K562 (cell line): ENCODE results near the gene RASIP1. TPM values are rescaled to one million over a fixed set of nuclear protein-coding genes. Genes with fewer than 3 reads are reported as not detected.

Experiments used
- AFF1 ChIP-seq, 2 experiments: fragments of 450-650 bp; IDR thresholded peaks; 2 replicates each; pipeline ENCODE4 v1.6.1; 2018; ENCODE audit warnings: mild to moderate bottlenecking in 2 of 2, low read depth in 1 of 2; ENCODE audit not compliant: partially characterized antibody in 2 of 2
- DPF2 ChIP-seq: fragments of 450-650 bp; IDR thresholded peaks from 2 replicates; pipeline ENCODE4 v1.6.1; 2016
- FOXK2 ChIP-seq, 2 experiments: fragments of 450-650 bp; IDR thresholded peaks in 1 of 2; conservative IDR thresholded peaks in 1 of 2; 2 replicates each; pipeline ENCODE4 v1.6.1; 2016; ENCODE audit warnings: low read depth in 2 of 2, mild to moderate bottlenecking in 1 of 2
- KAT2B ChIP-seq: IDR thresholded peaks from one replicate; pipeline ENCODE4 v1.6.1; 2012; ENCODE audit warnings: low read depth, mild to moderate bottlenecking, control low read depth, inconsistent platforms, low read length, moderate library complexity
- TEAD1 ChIP-seq, 2 experiments: fragments of 450-650 bp in 1 of 2; sonication (generic) in 1 of 2; formaldehyde crosslinking; IDR thresholded peaks; 2 replicates each; pipeline versions ENCODE4 v1.4.0 to v1.8.0; 2020 to 2022; ENCODE audit warnings: mild to moderate bottlenecking in 2 of 2, missing genetic modification reagents in 1 of 2
- ZBTB11 ChIP-seq, 3 experiments: fragments of 200-800 bp in 1 of 3; fragments of 250-450 bp in 1 of 3; fragments of 450-650 bp in 1 of 3; sonication (Bioruptor Pico) in 1 of 3; sonication (Bioruptor generic) in 1 of 3; formaldehyde crosslinking in 1 of 3; IDR thresholded peaks; 2 replicates each; pipeline versions ENCODE4 v1.6.1 to v1.8.0; 2016 to 2022; ENCODE audit warnings: mild to moderate bottlenecking in 2 of 3, missing genetic modification characterization in 2 of 3, missing compliant biosample characterization in 1 of 3, moderate library complexity in 1 of 3
- ZNF436 ChIP-seq: fragments of 250-450, 450-650 bp; sonication (Bioruptor Pico); formaldehyde crosslinking; IDR thresholded peaks from 2 replicates; pipeline ENCODE4 v1.7.0; 2020; ENCODE audit warnings: mild to moderate bottlenecking
- polyA plus RNA-seq, 8 experiments: library from polyadenylated mRNA; depleted of rRNA in 4 of 8; stranded (reverse) in 5 of 8; unstranded in 3 of 8; fragments of >200 nt; fragmentation: Nextera tagmentation in 2 of 8; fragmentation: Illumina TruSeq in 1 of 8; extraction: Ambion mirVana in 2 of 8; extraction: Trizol in 1 of 8; gene quantifications; 2 replicates each; pipeline versions ENCODE4 v1.2.1 to v1.2.3, GENCODE V29; 2011 to 2014; ENCODE audit warnings: inconsistent platforms in 1 of 8, missing spikeins in 1 of 8
- total RNA-seq, 7 experiments: library from RNA; depleted of rRNA in 6 of 7; stranded (reverse); fragments of >200 nt in 6 of 7; fragmentation: Illumina TruSeq in 2 of 7; extraction: Trizol in 2 of 7; gene quantifications; 2 replicates each; pipeline versions ENCODE4 v1.2.1 to v1.2.3, GENCODE V29; 2011 to 2021; ENCODE audit warnings: low replicate concordance in 1 of 7
- TF ChIP-seq, protein P1 (sequence below): sonication (generic); IDR thresholded peaks from 2 replicates; pipeline ENCODE4 v1.6.1; 2016
- TF ChIP-seq, protein P2 (sequence below): fragments of 200-800 bp; sonication (Bioruptor generic); IDR thresholded peaks from 2 replicates; pipeline ENCODE4 v1.6.1; 2016; ENCODE audit warnings: missing genetic modification characterization, missing compliant biosample characterization

RASIP1 gene
- total and polyA plus RNA-seq, 9 of the 15 experiments (the other 6 are each of a cell fraction or from before 2014, with no cell fraction given) = 0.20 to 4.7 (median 1.5) TPM

- TF ChIP-seq ZBTB11 (CRISPR knock-in tag; IDR thresholded peaks at IDR 0.05) (peak in 1 of 3 experiments; percentile 74; a peak in 2 of 6 replicates), FOXK2 (conservative IDR thresholded peaks at IDR 0.05 in 1 of 2, IDR thresholded peaks at IDR 0.05 in 1 of 2; ENCODE audit: low read depth in 2 of 2) (peak; percentile 91 to 94), DPF2 (peak; percentile 93), TEAD1 (CRISPR knock-in tag; IDR thresholded peaks at IDR 0.05) (0 out of 4 replicates have a peak, but pooled peaks of 1 of the 2 experiments have one; percentile 8), AFF1 (IDR thresholded peaks at IDR 0.05; ENCODE audit: low read depth in 1 of 2, partially characterized antibody in 2 of 2) (no peak), ZNF436 (CRISPR knock-in tag) (no peak), KAT2B (no peak)
- TF ChIP-seq, protein P1, sequence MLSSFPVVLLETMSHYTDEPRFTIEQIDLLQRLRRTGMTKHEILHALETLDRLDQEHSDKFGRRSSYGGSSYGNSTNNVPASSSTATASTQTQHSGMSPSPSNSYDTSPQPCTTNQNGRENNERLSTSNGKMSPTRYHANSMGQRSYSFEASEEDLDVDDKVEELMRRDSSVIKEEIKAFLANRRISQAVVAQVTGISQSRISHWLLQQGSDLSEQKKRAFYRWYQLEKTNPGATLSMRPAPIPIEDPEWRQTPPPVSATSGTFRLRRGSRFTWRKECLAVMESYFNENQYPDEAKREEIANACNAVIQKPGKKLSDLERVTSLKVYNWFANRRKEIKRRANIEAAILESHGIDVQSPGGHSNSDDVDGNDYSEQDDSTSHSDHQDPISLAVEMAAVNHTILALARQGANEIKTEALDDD = peak; percentile 76
- TF ChIP-seq, protein P2, sequence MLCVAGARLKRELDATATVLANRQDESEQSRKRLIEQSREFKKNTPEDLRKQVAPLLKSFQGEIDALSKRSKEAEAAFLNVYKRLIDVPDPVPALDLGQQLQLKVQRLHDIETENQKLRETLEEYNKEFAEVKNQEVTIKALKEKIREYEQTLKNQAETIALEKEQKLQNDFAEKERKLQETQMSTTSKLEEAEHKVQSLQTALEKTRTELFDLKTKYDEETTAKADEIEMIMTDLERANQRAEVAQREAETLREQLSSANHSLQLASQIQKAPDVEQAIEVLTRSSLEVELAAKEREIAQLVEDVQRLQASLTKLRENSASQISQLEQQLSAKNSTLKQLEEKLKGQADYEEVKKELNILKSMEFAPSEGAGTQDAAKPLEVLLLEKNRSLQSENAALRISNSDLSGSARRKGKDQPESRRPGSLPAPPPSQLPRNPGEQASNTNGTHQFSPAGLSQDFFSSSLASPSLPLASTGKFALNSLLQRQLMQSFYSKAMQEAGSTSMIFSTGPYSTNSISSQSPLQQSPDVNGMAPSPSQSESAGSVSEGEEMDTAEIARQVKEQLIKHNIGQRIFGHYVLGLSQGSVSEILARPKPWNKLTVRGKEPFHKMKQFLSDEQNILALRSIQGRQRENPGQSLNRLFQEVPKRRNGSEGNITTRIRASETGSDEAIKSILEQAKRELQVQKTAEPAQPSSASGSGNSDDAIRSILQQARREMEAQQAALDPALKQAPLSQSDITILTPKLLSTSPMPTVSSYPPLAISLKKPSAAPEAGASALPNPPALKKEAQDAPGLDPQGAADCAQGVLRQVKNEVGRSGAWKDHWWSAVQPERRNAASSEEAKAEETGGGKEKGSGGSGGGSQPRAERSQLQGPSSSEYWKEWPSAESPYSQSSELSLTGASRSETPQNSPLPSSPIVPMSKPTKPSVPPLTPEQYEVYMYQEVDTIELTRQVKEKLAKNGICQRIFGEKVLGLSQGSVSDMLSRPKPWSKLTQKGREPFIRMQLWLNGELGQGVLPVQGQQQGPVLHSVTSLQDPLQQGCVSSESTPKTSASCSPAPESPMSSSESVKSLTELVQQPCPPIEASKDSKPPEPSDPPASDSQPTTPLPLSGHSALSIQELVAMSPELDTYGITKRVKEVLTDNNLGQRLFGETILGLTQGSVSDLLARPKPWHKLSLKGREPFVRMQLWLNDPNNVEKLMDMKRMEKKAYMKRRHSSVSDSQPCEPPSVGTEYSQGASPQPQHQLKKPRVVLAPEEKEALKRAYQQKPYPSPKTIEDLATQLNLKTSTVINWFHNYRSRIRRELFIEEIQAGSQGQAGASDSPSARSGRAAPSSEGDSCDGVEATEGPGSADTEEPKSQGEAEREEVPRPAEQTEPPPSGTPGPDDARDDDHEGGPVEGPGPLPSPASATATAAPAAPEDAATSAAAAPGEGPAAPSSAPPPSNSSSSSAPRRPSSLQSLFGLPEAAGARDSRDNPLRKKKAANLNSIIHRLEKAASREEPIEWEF = no peak
Measured at GRCh38 chr19:48780631-48781391, 40.4 kb upstream of the RASIP1 start (continued).
